Measurements from ENCODE around the gene CSH1.
A peak's percentile ranks its signal among the peaks of the same experiment; 100 is the strongest.
"Not testable (repeated sequence)": the region's sequence is repeated elsewhere in the genome, so short reads cannot be mapped to it uniquely, and the experiment has no call there.

Gene CSH1

GRCh38 chr17:63896524-63897354 is at the start of gene CSH1:
CSH1 (minus strand) TSS chr17:63896574; CDS start chr17:63896511, 63 bp downstream.
- not testable (repeated sequence) for DNase-seq

GRCh38 chr17:63945784-63946439 is 49.5 kb upstream of the CSH1 start:
- DNase-seq: no peak

GRCh38 chr17:63944736-63945499 is 48.5 kb upstream of the CSH1 start:
- DNase-seq: no peak

- no peak for DNase-seq
Observed at GRCh38 chr17:63943745-63944144, 47.4 kb upstream of the CSH1 start.

- DNase-seq: no peak
Observed at GRCh38 chr17:63942309-63942985, 46.1 kb upstream of the CSH1 start.

- no peak for DNase-seq
Observed at GRCh38 chr17:63941751-63942150, 45.4 kb upstream of the CSH1 start.

GRCh38 chr17:63941162-63941561 is 44.8 kb upstream of the CSH1 start:
- DNase-seq: no peak

- no peak for DNase-seq
Observed at GRCh38 chr17:63940584-63940983, 44.2 kb upstream of the CSH1 start.

GRCh38 chr17:63939884-63940283 is 43.5 kb upstream of the CSH1 start:
- no peak for DNase-seq

GRCh38 chr17:63939401-63939800 is 43.0 kb upstream of the CSH1 start:
- DNase-seq: no peak

- no peak for DNase-seq
Observed at GRCh38 chr17:63937920-63938319, 41.5 kb upstream of the CSH1 start.

- no peak for DNase-seq
Observed at GRCh38 chr17:63937319-63937718, 40.9 kb upstream of the CSH1 start.

GRCh38 chr17:63934183-63935112 is 38.1 kb upstream of the CSH1 start:
- no peak for DNase-seq

GRCh38 chr17:63933598-63933997 is 37.2 kb upstream of the CSH1 start:
- no peak for DNase-seq

GRCh38 chr17:63932721-63933120 is 36.3 kb upstream of the CSH1 start:
- no peak for DNase-seq

GRCh38 chr17:63931981-63932561 is 35.7 kb upstream of the CSH1 start, which contains the start of gene CD79B:
CD79B (minus strand) TSS chr17:63932331; CDS start chr17:63932261, 70 bp downstream.
- peak; percentile 40 for DNase-seq

GRCh38 chr17:63930951-63931575 is 34.7 kb upstream of the CSH1 start:
- peak; percentile 58 for DNase-seq

GRCh38 chr17:63929860-63930766 is 33.7 kb upstream of the CSH1 start:
- no peak for DNase-seq

GRCh38 chr17:63928966-63929695 is 32.8 kb upstream of the CSH1 start:
- no peak for DNase-seq

Measured in activated CD4-positive, alpha-beta T cell treated with anti-CD3 and anti-CD28 coated beads, Interleukin-2, amount 50 U/mL, for 16 hours (primary cell).